HepG2 (cell line): Measurements from ENCODE around the gene DNAJC4. TPM values are rescaled to one million over a fixed set of nuclear protein-coding genes. Genes with fewer than 3 reads are reported as not detected.
A peak's percentile ranks its signal among the peaks of the same experiment; 100 is the strongest.

Experiments used
- CREM ChIP-seq, 2 experiments: sonication (generic) in 1 of 2; formaldehyde crosslinking in 1 of 2; IDR thresholded peaks; 2 replicates each; pipeline versions ENCODE4 v1.4.0 to v1.6.1; 2016 to 2020; ENCODE audit warnings: antibody characterized with exemption in 1 of 2, mild to moderate bottlenecking in 1 of 2, missing genetic modification reagents in 1 of 2
- DPF2 ChIP-seq: sonication (generic); formaldehyde crosslinking; IDR thresholded peaks from 2 replicates; pipeline ENCODE4 v1.4.0; 2020; ENCODE audit warnings: mild to moderate bottlenecking, low read depth, missing genetic modification reagents, borderline replicate concordance
- SOX13 ChIP-seq, 3 experiments: fragments of 450-650 bp in 1 of 3; sonication (generic) in 1 of 3; formaldehyde crosslinking in 1 of 3; IDR thresholded peaks in 2 of 3; conservative IDR thresholded peaks in 1 of 3; 2 replicates each; pipeline versions ENCODE4 v1.5.0 to v1.6.1; 2016 to 2020; ENCODE audit warnings: antibody characterized with exemption in 1 of 3, mild to moderate bottlenecking in 1 of 3, missing compliant biosample characterization in 1 of 3, missing genetic modification reagents in 1 of 3, moderate library complexity in 1 of 3
- SUZ12 ChIP-seq: fragments of 150-350 bp; IDR thresholded peaks from 2 replicates; pipeline ENCODE4 v1.6.1; 2014; ENCODE audit warnings: low read depth, low read length
- ZBTB1 ChIP-seq: sonication (generic); formaldehyde crosslinking; IDR thresholded peaks from 2 replicates; pipeline ENCODE4 v1.4.0; 2020; ENCODE audit warnings: missing genetic modification reagents, borderline replicate concordance
- ZNF552 ChIP-seq: sonication (generic); formaldehyde crosslinking; IDR thresholded peaks from 2 replicates; pipeline ENCODE4 v1.9.0; 2022; ENCODE audit warnings: missing genetic modification reagents, mild to moderate bottlenecking, borderline replicate concordance
- polyA plus RNA-seq, 8 experiments: library from polyadenylated mRNA; depleted of rRNA in 3 of 8; stranded (reverse) in 7 of 8; unstranded in 1 of 8; fragments of >200 nt; fragmentation: Illumina TruSeq in 4 of 8; extraction: Trizol in 4 of 8; gene quantifications; 2 replicates each; pipeline versions ENCODE4 v1.2.1 to v1.2.3, GENCODE V29; 2011 to 2016; ENCODE audit warnings: low read depth in 4 of 8, missing spikeins in 1 of 8, mixed read lengths in 1 of 8; ENCODE audit not compliant: insufficient read depth in 1 of 8
- total RNA-seq, 5 experiments: library from RNA; depleted of rRNA; stranded (reverse); fragments of >200 nt; fragmentation: Illumina TruSeq; extraction: Trizol; gene quantifications; 2 replicates each; pipeline ENCODE4 v1.2.3, GENCODE V29; 2016; ENCODE audit warnings: low read depth in 1 of 5
- TF ChIP-seq, protein P1 (sequence below): sonication (generic); formaldehyde crosslinking; IDR thresholded peaks from one replicate; pipeline ENCODE4 v1.5.1; 2020; ENCODE audit warnings: mild to moderate bottlenecking, missing genetic modification reagents; ENCODE audit errors: not compliant biosample characterization
- TF ChIP-seq, protein P2 (sequence below): sonication (generic); formaldehyde crosslinking; IDR thresholded peaks from 2 replicates; pipeline ENCODE4 v1.5.0; 2020; ENCODE audit warnings: mild to moderate bottlenecking, low read depth, missing genetic modification reagents, borderline replicate concordance
- TF ChIP-seq, protein P3 (sequence below): sonication (generic); formaldehyde crosslinking; IDR thresholded peaks from 2 replicates; pipeline ENCODE4 v1.8.1; 2023; ENCODE audit warnings: missing genetic modification reagents, mild to moderate bottlenecking, borderline replicate concordance
- TF ChIP-seq, protein P4 (sequence below): sonication (generic); formaldehyde crosslinking; IDR thresholded peaks from 2 replicates; pipeline ENCODE4 v1.4.0; 2020; ENCODE audit warnings: mild to moderate bottlenecking, missing genetic modification reagents
- TF ChIP-seq, protein P5 (sequence below): sonication (generic); formaldehyde crosslinking; IDR thresholded peaks from 2 replicates; pipeline ENCODE4 v1.4.0; 2020; ENCODE audit warnings: mild to moderate bottlenecking, missing genetic modification reagents
- TF ChIP-seq, protein P6 (sequence below): sonication (generic); formaldehyde crosslinking; IDR thresholded peaks from 2 replicates; pipeline ENCODE4 v1.5.1; 2020; ENCODE audit warnings: missing genetic modification reagents, mild to moderate bottlenecking, borderline replicate concordance

The DNAJC4 gene
- total and polyA plus RNA-seq, 2 of the 13 experiments (the other 11 are each of a cell fraction or from before 2014, with no cell fraction given) = 10.3 to 60.8 TPM

DNA sequence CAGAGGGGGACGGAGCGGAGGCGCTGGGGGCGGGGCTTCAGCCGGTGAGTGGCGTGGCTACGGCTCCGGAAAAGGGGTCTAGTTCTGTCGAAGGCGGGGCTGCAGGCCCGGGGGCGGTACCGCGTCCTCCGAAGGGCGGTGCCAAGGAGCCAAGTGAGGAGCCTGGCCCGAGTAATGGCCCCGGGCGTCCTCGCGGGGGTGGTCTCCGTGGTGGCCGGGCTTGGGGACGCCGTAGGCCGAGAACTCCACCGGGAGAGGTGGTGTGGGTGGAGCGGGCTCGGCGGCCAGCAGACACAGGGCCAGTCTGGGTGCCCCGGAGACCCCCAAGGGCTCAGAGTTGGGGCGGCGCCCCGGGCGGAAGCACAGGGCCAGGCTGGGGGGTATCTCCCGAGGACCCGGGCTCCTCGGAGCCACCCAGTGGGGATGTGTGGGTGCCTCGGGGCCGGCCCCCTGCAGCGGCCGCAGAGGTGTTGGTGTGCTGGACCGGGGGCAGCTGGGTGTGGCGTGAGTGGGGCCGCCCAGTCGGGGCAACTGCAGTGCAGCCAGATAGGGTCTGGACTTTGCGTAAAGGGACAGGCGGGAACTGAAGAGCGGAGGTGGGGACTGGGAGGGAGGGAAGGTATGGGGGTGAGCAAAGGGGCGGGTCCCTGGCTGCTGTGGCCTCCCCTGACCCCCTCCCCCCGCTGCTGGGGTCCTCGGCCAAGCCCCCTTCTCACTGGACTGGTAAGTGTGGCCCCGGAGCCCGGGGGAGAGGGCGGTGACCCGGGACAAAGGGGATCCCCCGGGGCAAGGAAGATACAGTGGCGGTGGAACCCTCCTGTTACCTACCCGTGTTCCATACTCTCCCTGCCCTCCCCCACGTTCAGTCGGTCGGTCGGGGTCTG, 11.4 kb downstream of the DNAJC4 start (continued):
- TF ChIP-seq, protein P1, sequence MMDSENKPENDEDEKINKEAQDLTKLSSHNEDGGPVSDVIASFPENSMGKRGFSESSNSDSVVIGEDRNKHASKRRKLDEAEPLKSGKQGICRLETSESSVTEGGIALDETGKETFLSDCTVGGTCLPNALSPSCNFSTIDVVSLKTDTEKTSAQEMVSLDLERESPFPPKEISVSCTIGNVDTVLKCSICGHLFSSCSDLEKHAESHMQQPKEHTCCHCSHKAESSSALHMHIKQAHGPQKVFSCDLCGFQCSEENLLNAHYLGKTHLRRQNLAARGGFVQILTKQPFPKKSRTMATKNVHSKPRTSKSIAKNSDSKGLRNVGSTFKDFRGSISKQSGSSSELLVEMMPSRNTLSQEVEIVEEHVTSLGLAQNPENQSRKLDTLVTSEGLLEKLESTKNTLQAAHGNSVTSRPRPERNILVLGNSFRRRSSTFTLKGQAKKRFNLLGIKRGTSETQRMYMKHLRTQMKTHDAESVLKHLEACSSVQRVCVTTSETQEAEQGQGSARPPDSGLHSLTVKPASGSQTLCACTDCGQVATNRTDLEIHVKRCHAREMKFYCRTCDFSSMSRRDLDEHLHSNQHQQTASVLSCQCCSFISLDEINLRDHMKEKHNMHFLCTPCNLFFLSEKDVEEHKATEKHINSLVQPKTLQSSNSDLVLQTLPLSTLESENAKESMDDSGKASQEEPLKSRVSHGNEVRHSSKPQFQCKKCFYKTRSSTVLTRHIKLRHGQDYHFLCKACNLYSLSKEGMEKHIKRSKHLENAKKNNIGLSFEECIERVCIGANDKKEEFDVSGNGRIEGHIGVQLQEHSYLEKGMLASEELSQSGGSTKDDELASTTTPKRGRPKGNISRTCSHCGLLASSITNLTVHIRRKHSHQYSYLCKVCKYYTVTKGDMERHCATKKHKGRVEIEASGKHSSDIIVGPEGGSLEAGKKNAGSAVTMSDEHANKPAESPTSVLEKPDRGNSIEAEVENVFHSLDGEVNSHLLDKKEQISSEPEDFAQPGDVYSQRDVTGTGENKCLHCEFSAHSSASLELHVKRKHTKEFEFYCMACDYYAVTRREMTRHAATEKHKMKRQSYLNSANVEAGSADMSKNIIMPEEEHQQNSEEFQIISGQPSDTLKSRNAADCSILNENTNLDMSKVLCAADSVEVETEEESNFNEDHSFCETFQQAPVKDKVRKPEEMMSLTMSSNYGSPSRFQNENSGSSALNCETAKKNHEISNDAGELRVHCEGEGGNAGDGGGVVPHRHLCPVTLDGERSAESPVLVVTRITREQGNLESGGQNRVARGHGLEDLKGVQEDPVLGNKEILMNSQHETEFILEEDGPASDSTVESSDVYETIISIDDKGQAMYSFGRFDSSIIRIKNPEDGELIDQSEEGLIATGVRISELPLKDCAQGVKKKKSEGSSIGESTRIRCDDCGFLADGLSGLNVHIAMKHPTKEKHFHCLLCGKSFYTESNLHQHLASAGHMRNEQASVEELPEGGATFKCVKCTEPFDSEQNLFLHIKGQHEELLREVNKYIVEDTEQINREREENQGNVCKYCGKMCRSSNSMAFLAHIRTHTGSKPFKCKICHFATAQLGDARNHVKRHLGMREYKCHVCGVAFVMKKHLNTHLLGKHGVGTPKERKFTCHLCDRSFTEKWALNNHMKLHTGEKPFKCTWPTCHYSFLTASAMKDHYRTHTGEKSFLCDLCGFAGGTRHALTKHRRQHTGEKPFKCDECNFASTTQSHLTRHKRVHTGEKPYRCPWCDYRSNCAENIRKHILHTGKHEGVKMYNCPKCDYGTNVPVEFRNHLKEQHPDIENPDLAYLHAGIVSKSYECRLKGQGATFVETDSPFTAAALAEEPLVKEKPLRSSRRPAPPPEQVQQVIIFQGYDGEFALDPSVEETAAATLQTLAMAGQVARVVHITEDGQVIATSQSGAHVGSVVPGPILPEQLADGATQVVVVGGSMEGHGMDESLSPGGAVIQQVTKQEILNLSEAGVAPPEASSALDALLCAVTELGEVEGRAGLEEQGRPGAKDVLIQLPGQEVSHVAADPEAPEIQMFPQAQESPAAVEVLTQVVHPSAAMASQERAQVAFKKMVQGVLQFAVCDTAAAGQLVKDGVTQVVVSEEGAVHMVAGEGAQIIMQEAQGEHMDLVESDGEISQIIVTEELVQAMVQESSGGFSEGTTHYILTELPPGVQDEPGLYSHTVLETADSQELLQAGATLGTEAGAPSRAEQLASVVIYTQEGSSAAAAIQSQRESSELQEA (CRISPR knock-in tag) = no peak
- TF ChIP-seq ZNF552 (CRISPR knock-in tag) = no peak
- no peak for TF ChIP-seq ZBTB1 (CRISPR knock-in tag)
- TF ChIP-seq, protein P2, sequence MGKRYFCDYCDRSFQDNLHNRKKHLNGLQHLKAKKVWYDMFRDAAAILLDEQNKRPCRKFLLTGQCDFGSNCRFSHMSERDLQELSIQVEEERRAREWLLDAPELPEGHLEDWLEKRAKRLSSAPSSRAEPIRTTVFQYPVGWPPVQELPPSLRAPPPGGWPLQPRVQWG (CRISPR knock-in tag) = no peak
- TF ChIP-seq CREM (IDR thresholded peaks at IDR 0.05) = no peak
- TF ChIP-seq CREM (CRISPR knock-in tag; IDR thresholded peaks at IDR 0.05) = no peak
- TF ChIP-seq SOX13 (IDR thresholded peaks at IDR 0.05) = no peak
- TF ChIP-seq SOX13 (CRISPR knock-in tag; conservative IDR thresholded peaks at IDR 0.05 in 1 of 2, IDR thresholded peaks at IDR 0.05 in 1 of 2) = no peak
- TF ChIP-seq, protein P3, sequence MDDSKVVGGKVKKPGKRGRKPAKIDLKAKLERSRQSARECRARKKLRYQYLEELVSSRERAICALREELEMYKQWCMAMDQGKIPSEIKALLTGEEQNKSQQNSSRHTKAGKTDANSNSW = 0 out of 2 replicates have a peak, but pooled peaks have one; percentile 51
- no peak for TF ChIP-seq SUZ12
- no peak for TF ChIP-seq DPF2 (CRISPR knock-in tag)
- TF ChIP-seq, protein P4, sequence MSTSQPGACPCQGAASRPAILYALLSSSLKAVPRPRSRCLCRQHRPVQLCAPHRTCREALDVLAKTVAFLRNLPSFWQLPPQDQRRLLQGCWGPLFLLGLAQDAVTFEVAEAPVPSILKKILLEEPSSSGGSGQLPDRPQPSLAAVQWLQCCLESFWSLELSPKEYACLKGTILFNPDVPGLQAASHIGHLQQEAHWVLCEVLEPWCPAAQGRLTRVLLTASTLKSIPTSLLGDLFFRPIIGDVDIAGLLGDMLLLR = peak; percentile 36
- TF ChIP-seq, protein P5, sequence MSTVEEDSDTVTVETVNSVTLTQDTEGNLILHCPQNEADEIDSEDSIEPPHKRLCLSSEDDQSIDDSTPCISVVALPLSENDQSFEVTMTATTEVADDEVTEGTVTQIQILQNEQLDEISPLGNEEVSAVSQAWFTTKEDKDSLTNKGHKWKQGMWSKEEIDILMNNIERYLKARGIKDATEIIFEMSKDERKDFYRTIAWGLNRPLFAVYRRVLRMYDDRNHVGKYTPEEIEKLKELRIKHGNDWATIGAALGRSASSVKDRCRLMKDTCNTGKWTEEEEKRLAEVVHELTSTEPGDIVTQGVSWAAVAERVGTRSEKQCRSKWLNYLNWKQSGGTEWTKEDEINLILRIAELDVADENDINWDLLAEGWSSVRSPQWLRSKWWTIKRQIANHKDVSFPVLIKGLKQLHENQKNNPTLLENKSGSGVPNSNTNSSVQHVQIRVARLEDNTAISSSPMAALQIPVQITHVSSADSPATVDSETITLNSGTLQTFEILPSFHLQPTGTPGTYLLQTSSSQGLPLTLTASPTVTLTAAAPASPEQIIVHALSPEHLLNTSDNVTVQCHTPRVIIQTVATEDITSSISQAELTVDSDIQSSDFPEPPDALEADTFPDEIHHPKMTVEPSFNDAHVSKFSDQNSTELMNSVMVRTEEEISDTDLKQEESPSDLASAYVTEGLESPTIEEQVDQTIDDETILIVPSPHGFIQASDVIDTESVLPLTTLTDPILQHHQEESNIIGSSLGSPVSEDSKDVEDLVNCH (CRISPR knock-in tag) = no peak
- TF ChIP-seq, protein P6, sequence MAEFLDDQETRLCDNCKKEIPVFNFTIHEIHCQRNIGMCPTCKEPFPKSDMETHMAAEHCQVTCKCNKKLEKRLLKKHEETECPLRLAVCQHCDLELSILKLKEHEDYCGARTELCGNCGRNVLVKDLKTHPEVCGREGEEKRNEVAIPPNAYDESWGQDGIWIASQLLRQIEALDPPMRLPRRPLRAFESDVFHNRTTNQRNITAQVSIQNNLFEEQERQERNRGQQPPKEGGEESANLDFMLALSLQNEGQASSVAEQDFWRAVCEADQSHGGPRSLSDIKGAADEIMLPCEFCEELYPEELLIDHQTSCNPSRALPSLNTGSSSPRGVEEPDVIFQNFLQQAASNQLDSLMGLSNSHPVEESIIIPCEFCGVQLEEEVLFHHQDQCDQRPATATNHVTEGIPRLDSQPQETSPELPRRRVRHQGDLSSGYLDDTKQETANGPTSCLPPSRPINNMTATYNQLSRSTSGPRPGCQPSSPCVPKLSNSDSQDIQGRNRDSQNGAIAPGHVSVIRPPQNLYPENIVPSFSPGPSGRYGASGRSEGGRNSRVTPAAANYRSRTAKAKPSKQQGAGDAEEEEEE (CRISPR knock-in tag) = no peak
